WTC11 (cell line): Measurements from ENCODE around the gene KCNAB3. TPM values are rescaled to one million over a fixed set of nuclear protein-coding genes. Genes with fewer than 3 reads are reported as not detected.

ENCODE experiments used
- ATAC-seq: fragments of 200-7000 bp; cut with Tn5 transposase; 2 replicates; pipeline ENCODE4 v1.10.0; 2021; ENCODE audit warnings: mild to moderate bottlenecking, moderate library complexity
- CTCF ChIA-PET: fragments of 300-600 bp; sonication (Branson Sonifier 250); formaldehyde crosslinking; loops from one replicate; lab custom pipeline; 2021; ENCODE audit warnings: antibody characterized with exemption; lab: Charles Lee
- POLR2A ChIA-PET: fragments of 350-600 bp; sonication (Branson Sonifier 250); formaldehyde crosslinking; loops from one replicate; lab custom pipeline; 2021; ENCODE audit warnings: antibody characterized with exemption; lab: Charles Lee
- DNase-seq: peaks from one replicate; pipeline ENCODE4 v3.0.0; 2021; ENCODE audit warnings: low spot score
- H3K27ac Mint-ChIP-seq: 2 replicates; pipeline ENCODE4 v1.8.0; 2021; ENCODE audit warnings: mixed read lengths
- H3K27me3 Mint-ChIP-seq: 2 replicates; pipeline ENCODE4 v1.8.0; 2021; ENCODE audit warnings: low read depth, mild to moderate bottlenecking, moderate library complexity, mixed read lengths
- H3K36me3 Mint-ChIP-seq: 2 replicates; pipeline ENCODE4 v1.8.0; 2021; ENCODE audit warnings: mixed read lengths
- H3K4me1 Mint-ChIP-seq: 2 replicates; pipeline ENCODE4 v1.8.0; 2022; ENCODE audit warnings: mixed read lengths
- H3K4me3 Mint-ChIP-seq: 2 replicates; pipeline ENCODE4 v1.8.0; 2021; ENCODE audit warnings: mild to moderate bottlenecking, moderate library complexity, mixed read lengths
- H3K9me3 Mint-ChIP-seq: 2 replicates; pipeline ENCODE4 v1.8.0; 2021; ENCODE audit warnings: mixed read lengths
- ATF1 ChIP-seq: sonication (generic); formaldehyde crosslinking; IDR thresholded peaks from 2 replicates; pipeline ENCODE4 v1.8.1; 2023; ENCODE audit warnings: mild to moderate bottlenecking, moderate library complexity, missing genetic modification reagents
- ATF3 ChIP-seq: sonication (generic); formaldehyde crosslinking; conservative IDR thresholded peaks from 2 replicates; pipeline ENCODE4 v1.8.1; 2022; ENCODE audit warnings: mild to moderate bottlenecking, missing genetic modification reagents
- ATF6 ChIP-seq: sonication (generic); formaldehyde crosslinking; IDR thresholded peaks from 2 replicates; pipeline ENCODE4 v1.8.1; 2023; ENCODE audit warnings: mild to moderate bottlenecking, missing genetic modification reagents
- CREB1 ChIP-seq: sonication (generic); formaldehyde crosslinking; IDR thresholded peaks from 2 replicates; pipeline ENCODE4 v1.8.0; 2023; ENCODE audit warnings: mild to moderate bottlenecking, missing genetic modification reagents
- CREM ChIP-seq: sonication (generic); formaldehyde crosslinking; IDR thresholded peaks from 2 replicates; pipeline ENCODE4 v1.8.1; 2022; ENCODE audit warnings: mild to moderate bottlenecking, missing genetic modification reagents, moderate library complexity
- CTCF ChIP-seq: fragments of 200-600 bp; IDR thresholded peaks from 2 replicates; pipeline ENCODE4 v1.8.0; 2022; ENCODE audit warnings: antibody characterized with exemption
- EMX1 ChIP-seq: fragments of 250-450 bp; sonication (Bioruptor Pico); IDR thresholded peaks from 2 replicates; pipeline ENCODE4 v1.8.0; 2021; ENCODE audit warnings: mild to moderate bottlenecking
- FOXP1 ChIP-seq: sonication (generic); formaldehyde crosslinking; IDR thresholded peaks from 2 replicates; pipeline ENCODE4 v1.8.0; 2022; ENCODE audit warnings: missing genetic modification reagents, mild to moderate bottlenecking, moderate library complexity, borderline replicate concordance
- GABPB1 ChIP-seq: sonication (generic); formaldehyde crosslinking; IDR thresholded peaks from 2 replicates; pipeline ENCODE4 v1.8.1; 2023; ENCODE audit warnings: mild to moderate bottlenecking, missing genetic modification reagents
- GRHL2 ChIP-seq: fragments of 250-450 bp; sonication (Bioruptor Pico); IDR thresholded peaks from 2 replicates; pipeline ENCODE4 v1.8.0; 2022; ENCODE audit warnings: mild to moderate bottlenecking, moderate library complexity; ENCODE audit not compliant: insufficient replicate concordance, severe bottlenecking
- JUN ChIP-seq: sonication (generic); formaldehyde crosslinking; IDR thresholded peaks from 2 replicates; pipeline ENCODE4 v1.8.0; 2023; ENCODE audit warnings: mild to moderate bottlenecking, missing genetic modification reagents
- MAX ChIP-seq: sonication (generic); formaldehyde crosslinking; IDR thresholded peaks from 2 replicates; pipeline ENCODE4 v1.8.0; 2022; ENCODE audit warnings: mild to moderate bottlenecking, missing genetic modification reagents
- OVOL2 ChIP-seq: fragments of 250-450 bp; sonication (Bioruptor Pico); IDR thresholded peaks from 2 replicates; pipeline ENCODE4 v1.9.0; 2021; ENCODE audit warnings: mild to moderate bottlenecking, borderline replicate concordance
- SP1 ChIP-seq: sonication (generic); formaldehyde crosslinking; conservative IDR thresholded peaks from 2 replicates; pipeline ENCODE4 v1.8.1; 2022; ENCODE audit warnings: missing genetic modification reagents
- STAT6 ChIP-seq: sonication (generic); formaldehyde crosslinking; conservative IDR thresholded peaks from 2 replicates; pipeline ENCODE4 v1.8.1; 2023; ENCODE audit warnings: mild to moderate bottlenecking, low read depth, missing genetic modification reagents, moderate library complexity
- USF2 ChIP-seq: sonication (generic); formaldehyde crosslinking; IDR thresholded peaks from 2 replicates; pipeline ENCODE4 v1.8.1; 2023; ENCODE audit warnings: mild to moderate bottlenecking, missing genetic modification reagents, moderate library complexity
- ZMAT4 ChIP-seq: fragments of 250-450 bp; sonication (Bioruptor Pico); IDR thresholded peaks from 2 replicates; pipeline ENCODE4 v1.9.0; 2021; ENCODE audit warnings: mild to moderate bottlenecking
- ZNF121 ChIP-seq: sonication (generic); formaldehyde crosslinking; IDR thresholded peaks from 2 replicates; pipeline ENCODE4 v1.8.0; 2023; ENCODE audit warnings: missing genetic modification reagents
- ZNF396 ChIP-seq: fragments of 250-450 bp; sonication (Bioruptor Pico); IDR thresholded peaks from 2 replicates; pipeline ENCODE4 v1.8.0; 2021; ENCODE audit warnings: mild to moderate bottlenecking, moderate library complexity, borderline replicate concordance
- ZNF532 ChIP-seq: fragments of 250-450 bp; sonication (Bioruptor Pico); IDR thresholded peaks from 2 replicates; pipeline ENCODE4 v1.9.0; 2021; ENCODE audit warnings: mild to moderate bottlenecking, borderline replicate concordance
- total RNA-seq: library from RNA; stranded (reverse); gene quantifications from 3 replicates; pipeline ENCODE4 v1.2.3, GENCODE V29; 2021

The KCNAB3 gene
- total RNA-seq, 1 experiment from 2014 or later, result 3.2 TPM

- no peak for ATAC-seq
- DNase-seq, result no peak
- Mint-ChIP-seq H3K4me1 (peaks cover 10% of the 10 kb centered on the region), H3K9me3 (no peaks in the 10 kb centered on the region), H3K4me3 (no peak overlapping the region)
- POLR2A ChIA-PET, result no interaction called here
- TF ChIP-seq ZMAT4 (CRISPR knock-in tag) (no peak), OVOL2 (CRISPR knock-in tag) (no peak), ATF3 (CRISPR knock-in tag) (no peak), JUN (no peak), CREB1 (CRISPR knock-in tag) (no peak), ZNF121 (no peak), CTCF (no peak), CREM (CRISPR knock-in tag) (no peak), MAX (CRISPR knock-in tag) (no peak), ATF6 (CRISPR knock-in tag) (no peak), FOXP1 (no peak), ZNF532 (CRISPR knock-in tag) (no peak), ATF1 (no peak), USF2 (no peak), GRHL2 (CRISPR knock-in tag) (no peak), GABPB1 (no peak), ZNF396 (no peak), SP1 (CRISPR knock-in tag) (no peak), EMX1 (no peak), STAT6 (CRISPR knock-in tag) (no peak)
- TF ChIP-seq, all 79 proteins: peak for 0
- Mint-ChIP-seq H3K36me3 (no peaks in the 10 kb centered on the region; the same call in 1 of the 2 replicates), H3K27ac (no peak overlapping the region), H3K27me3 (no peaks in the 10 kb centered on the region; the same call in 1 of the 2 replicates)
- CTCF ChIA-PET, result no interaction called here
Measured at GRCh38 chr17:7887038-7887481, 42.6 kb downstream of the KCNAB3 start.
